ENCODE measurements around the gene DEPP1. TPM values are rescaled to one million over a fixed set of nuclear protein-coding genes. Genes with fewer than 3 reads are reported as not detected.

DEPP1 gene
- total and polyA plus RNA-seq, 2 of the 13 experiments (the other 11 are each of a cell fraction or from before 2014, with no cell fraction given): 14.8 to 270 TPM

DNA sequence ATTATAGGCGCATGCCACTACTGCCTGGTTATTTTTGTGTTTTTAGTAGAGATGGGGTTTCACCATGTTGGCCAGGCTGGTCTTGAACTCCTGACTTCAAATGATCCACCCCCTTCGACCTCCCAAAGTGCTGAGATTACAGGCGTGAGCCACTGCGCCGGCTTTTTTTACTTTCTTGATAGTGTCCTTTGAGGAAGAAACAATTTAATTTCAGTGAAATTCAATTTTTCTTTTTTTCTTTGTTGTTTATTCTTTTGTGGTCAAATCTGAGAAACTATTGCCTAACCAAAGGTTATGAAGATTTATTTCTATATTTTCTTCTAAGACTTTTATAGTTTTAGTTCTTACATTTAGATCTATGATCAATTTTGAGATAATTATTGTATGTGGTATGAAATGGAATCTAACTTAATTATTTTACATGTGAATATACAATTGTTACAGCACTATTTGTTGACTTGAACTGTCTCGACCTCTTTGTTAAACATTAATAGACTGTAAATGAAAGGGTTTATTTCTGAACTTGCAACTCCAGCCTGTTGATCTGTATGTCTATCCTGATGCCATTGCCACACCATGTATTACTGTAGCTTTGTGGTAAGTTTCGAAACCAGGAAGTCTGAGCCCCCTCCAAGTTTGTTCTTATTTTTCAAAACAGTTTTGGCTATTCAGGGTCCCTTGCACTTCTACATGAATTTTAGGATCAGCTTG is 38.8 kb downstream of the DEPP1 start (continued):
- TF ChIP-seq THAP11 (CRISPR knock-in tag; IDR thresholded peaks at IDR 0.05) (peak; percentile 55), ZNF614 (CRISPR knock-in tag; IDR thresholded peaks at IDR 0.05; ENCODE audit: borderline replicate concordance) (peak; percentile 56; the same call in 1 of the 2 replicates), NR2F2 (IDR thresholded peaks at IDR 0.05; ENCODE audit: borderline replicate concordance, low read depth) (peak; percentile 72), FOXK1 (CRISPR knock-in tag; IDR thresholded peaks at IDR 0.05; ENCODE audit: borderline replicate concordance, low read depth) (peak; percentile 86; the same call in 1 of the 2 replicates), JUN (CRISPR knock-in tag; IDR thresholded peaks at IDR 0.05) (no peak), RXRA (CRISPR knock-in tag; IDR thresholded peaks at IDR 0.05) (no peak; the same call in 1 of the 2 replicates), FOXP1 (IDR thresholded peaks at IDR 0.05) (no peak), FOXP1 (CRISPR knock-in tag; IDR thresholded peaks at IDR 0.05) (peak; percentile 91), MEF2D (CRISPR knock-in tag; IDR thresholded peaks at IDR 0.05) (peak; percentile 67; the same call in 1 of the 2 replicates), RFX1 (IDR thresholded peaks at IDR 0.05) (no peak), RNF2 (conservative IDR thresholded peaks at IDR 0.05; ENCODE audit: low read depth) (no peak), DR1 (CRISPR knock-in tag; IDR thresholded peaks at IDR 0.05) (no peak)
- TF ChIP-seq, protein P1, sequence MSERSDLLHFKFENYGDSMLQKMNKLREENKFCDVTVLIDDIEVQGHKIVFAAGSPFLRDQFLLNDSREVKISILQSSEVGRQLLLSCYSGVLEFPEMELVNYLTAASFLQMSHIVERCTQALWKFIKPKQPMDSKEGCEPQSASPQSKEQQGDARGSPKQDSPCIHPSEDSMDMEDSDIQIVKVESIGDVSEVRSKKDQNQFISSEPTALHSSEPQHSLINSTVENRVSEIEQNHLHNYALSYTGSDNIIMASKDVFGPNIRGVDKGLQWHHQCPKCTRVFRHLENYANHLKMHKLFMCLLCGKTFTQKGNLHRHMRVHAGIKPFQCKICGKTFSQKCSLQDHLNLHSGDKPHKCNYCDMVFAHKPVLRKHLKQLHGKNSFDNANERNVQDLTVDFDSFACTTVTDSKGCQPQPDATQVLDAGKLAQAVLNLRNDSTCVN (CRISPR knock-in tag; IDR thresholded peaks at IDR 0.05; ENCODE audit: borderline replicate concordance): no peak
- TF ChIP-seq, protein P2, sequence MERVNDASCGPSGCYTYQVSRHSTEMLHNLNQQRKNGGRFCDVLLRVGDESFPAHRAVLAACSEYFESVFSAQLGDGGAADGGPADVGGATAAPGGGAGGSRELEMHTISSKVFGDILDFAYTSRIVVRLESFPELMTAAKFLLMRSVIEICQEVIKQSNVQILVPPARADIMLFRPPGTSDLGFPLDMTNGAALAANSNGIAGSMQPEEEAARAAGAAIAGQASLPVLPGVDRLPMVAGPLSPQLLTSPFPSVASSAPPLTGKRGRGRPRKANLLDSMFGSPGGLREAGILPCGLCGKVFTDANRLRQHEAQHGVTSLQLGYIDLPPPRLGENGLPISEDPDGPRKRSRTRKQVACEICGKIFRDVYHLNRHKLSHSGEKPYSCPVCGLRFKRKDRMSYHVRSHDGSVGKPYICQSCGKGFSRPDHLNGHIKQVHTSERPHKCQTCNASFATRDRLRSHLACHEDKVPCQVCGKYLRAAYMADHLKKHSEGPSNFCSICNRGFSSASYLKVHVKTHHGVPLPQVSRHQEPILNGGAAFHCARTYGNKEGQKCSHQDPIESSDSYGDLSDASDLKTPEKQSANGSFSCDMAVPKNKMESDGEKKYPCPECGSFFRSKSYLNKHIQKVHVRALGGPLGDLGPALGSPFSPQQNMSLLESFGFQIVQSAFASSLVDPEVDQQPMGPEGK (CRISPR knock-in tag; IDR thresholded peaks at IDR 0.05): peak; percentile 67
- TF ChIP-seq, protein P3, sequence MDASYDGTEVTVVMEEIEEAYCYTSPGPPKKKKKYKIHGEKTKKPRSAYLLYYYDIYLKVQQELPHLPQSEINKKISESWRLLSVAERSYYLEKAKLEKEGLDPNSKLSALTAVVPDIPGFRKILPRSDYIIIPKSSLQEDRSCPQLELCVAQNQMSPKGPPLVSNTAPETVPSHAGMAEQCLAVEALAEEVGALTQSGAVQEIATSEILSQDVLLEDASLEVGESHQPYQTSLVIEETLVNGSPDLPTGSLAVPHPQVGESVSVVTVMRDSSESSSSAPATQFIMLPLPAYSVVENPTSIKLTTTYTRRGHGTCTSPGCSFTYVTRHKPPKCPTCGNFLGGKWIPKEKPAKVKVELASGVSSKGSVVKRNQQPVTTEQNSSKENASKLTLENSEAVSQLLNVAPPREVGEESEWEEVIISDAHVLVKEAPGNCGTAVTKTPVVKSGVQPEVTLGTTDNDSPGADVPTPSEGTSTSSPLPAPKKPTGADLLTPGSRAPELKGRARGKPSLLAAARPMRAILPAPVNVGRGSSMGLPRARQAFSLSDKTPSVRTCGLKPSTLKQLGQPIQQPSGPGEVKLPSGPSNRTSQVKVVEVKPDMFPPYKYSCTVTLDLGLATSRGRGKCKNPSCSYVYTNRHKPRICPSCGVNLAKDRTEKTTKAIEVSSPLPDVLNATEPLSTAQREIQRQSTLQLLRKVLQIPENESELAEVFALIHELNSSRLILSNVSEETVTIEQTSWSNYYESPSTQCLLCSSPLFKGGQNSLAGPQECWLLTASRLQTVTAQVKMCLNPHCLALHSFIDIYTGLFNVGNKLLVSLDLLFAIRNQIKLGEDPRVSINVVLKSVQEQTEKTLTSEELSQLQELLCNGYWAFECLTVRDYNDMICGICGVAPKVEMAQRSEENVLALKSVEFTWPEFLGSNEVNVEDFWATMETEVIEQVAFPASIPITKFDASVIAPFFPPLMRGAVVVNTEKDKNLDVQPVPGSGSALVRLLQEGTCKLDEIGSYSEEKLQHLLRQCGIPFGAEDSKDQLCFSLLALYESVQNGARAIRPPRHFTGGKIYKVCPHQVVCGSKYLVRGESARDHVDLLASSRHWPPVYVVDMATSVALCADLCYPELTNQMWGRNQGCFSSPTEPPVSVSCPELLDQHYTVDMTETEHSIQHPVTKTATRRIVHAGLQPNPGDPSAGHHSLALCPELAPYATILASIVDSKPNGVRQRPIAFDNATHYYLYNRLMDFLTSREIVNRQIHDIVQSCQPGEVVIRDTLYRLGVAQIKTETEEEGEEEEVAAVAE (CRISPR knock-in tag; IDR thresholded peaks at IDR 0.05; ENCODE audit: borderline replicate concordance): no peak
- TF ChIP-seq, protein P4, sequence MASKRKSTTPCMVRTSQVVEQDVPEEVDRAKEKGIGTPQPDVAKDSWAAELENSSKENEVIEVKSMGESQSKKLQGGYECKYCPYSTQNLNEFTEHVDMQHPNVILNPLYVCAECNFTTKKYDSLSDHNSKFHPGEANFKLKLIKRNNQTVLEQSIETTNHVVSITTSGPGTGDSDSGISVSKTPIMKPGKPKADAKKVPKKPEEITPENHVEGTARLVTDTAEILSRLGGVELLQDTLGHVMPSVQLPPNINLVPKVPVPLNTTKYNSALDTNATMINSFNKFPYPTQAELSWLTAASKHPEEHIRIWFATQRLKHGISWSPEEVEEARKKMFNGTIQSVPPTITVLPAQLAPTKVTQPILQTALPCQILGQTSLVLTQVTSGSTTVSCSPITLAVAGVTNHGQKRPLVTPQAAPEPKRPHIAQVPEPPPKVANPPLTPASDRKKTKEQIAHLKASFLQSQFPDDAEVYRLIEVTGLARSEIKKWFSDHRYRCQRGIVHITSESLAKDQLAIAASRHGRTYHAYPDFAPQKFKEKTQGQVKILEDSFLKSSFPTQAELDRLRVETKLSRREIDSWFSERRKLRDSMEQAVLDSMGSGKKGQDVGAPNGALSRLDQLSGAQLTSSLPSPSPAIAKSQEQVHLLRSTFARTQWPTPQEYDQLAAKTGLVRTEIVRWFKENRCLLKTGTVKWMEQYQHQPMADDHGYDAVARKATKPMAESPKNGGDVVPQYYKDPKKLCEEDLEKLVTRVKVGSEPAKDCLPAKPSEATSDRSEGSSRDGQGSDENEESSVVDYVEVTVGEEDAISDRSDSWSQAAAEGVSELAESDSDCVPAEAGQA (IDR thresholded peaks at IDR 0.05; ENCODE audit: low read depth): no peak
- TF ChIP-seq, protein P4 (CRISPR knock-in tag; IDR thresholded peaks at IDR 0.05; ENCODE audit: borderline replicate concordance): no peak
